ENCODE data around the gene ANKRD2.
"Not testable (repeated sequence)": the region's sequence is repeated elsewhere in the genome, so short reads cannot be mapped to it uniquely, and the experiment has no call there.

The ANKRD2 gene

GRCh38 chr10:97547962-97548361 is 24.6 kb upstream of the ANKRD2 start:
- DNase-seq (ENCODE audit: low read depth): no peak
- H3K4me3 ChIP-seq (ENCODE audit: low read depth, low read length): no peak overlapping the region

GRCh38 chr10:97548828-97549455 is 23.6 kb upstream of the ANKRD2 start:
- TF ChIP-seq CTCF (IDR thresholded peaks at IDR 0.05; ENCODE audit: control insufficient read depth, extremely low read depth, insufficient read depth): no peak
- no peak overlapping the region for H3K4me3 ChIP-seq (ENCODE audit: low read depth, low read length)
- DNase-seq (ENCODE audit: low read depth): no peak

More at GRCh38 chr10:97547962-97548361, 24.6 kb upstream of the ANKRD2 start:
- no peak for TF ChIP-seq CTCF (IDR thresholded peaks at IDR 0.05; ENCODE audit: control insufficient read depth, extremely low read depth, insufficient read depth)

- TF ChIP-seq CTCF (IDR thresholded peaks at IDR 0.05; ENCODE audit: control insufficient read depth, extremely low read depth, insufficient read depth): no peak
- DNase-seq (ENCODE audit: low read depth): no peak
- H3K4me3 ChIP-seq (ENCODE audit: low read depth, low read length): no peak overlapping the region
Observed at GRCh38 chr10:97549587-97550322, 22.8 kb upstream of the ANKRD2 start.

GRCh38 chr10:97550336-97551149 is 22.0 kb upstream of the ANKRD2 start:
- no peak for DNase-seq (ENCODE audit: low read depth)
- no peak overlapping the region for H3K4me3 ChIP-seq (ENCODE audit: low read depth, low read length)
- no peak for TF ChIP-seq CTCF (IDR thresholded peaks at IDR 0.05; ENCODE audit: control insufficient read depth, extremely low read depth, insufficient read depth)

- no peak for TF ChIP-seq CTCF (IDR thresholded peaks at IDR 0.05; ENCODE audit: control insufficient read depth, extremely low read depth, insufficient read depth)
- DNase-seq (ENCODE audit: low read depth): no peak
- H3K4me3 ChIP-seq (ENCODE audit: low read depth, low read length): no peak overlapping the region
Observed at GRCh38 chr10:97551271-97551670, 21.3 kb upstream of the ANKRD2 start.

GRCh38 chr10:97553575-97554031 is 19.0 kb upstream of the ANKRD2 start:
- TF ChIP-seq CTCF (IDR thresholded peaks at IDR 0.05; ENCODE audit: control insufficient read depth, extremely low read depth, insufficient read depth): peak; percentile 88
- H3K4me3 ChIP-seq (ENCODE audit: low read depth, low read length): no peak overlapping the region
- DNase-seq (ENCODE audit: low read depth): peak; percentile 36

GRCh38 chr10:97554336-97554735 is 18.2 kb upstream of the ANKRD2 start:
- DNase-seq (ENCODE audit: low read depth); H3K4me3 ChIP-seq (ENCODE audit: low read depth, low read length): not testable (repeated sequence)

GRCh38 chr10:97555541-97555940 is 17.0 kb upstream of the ANKRD2 start:
- DNase-seq (ENCODE audit: low read depth); H3K4me3 ChIP-seq (ENCODE audit: low read depth, low read length): not testable (repeated sequence)

GRCh38 chr10:97560731-97561381 is 11.7 kb upstream of the ANKRD2 start:
- H3K4me3 ChIP-seq (ENCODE audit: low read depth, low read length); DNase-seq (ENCODE audit: low read depth): not testable (repeated sequence)

All from LNCaP clone FGC (cell line).